ENCODE results near the gene ACAD8.

GRCh38 chr11:134264966-134265764, 11.8 kb downstream of the ACAD8 start:
- TF ChIP-seq CTCF (IDR thresholded peaks at IDR 0.05): no peak
- TF ChIP-seq FOXJ3 (CRISPR knock-in tag; IDR thresholded peaks at IDR 0.05): no peak
- TF ChIP-seq, protein P1, sequence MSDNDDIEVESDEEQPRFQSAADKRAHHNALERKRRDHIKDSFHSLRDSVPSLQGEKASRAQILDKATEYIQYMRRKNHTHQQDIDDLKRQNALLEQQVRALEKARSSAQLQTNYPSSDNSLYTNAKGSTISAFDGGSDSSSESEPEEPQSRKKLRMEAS (IDR thresholded peaks at IDR 0.05; ENCODE audit: low read depth): no peak
- TF ChIP-seq FOSL2 (IDR thresholded peaks at IDR 0.05; ENCODE audit: borderline replicate concordance, low read depth): no peak
- no peak for TF ChIP-seq RFX5 (IDR thresholded peaks at IDR 0.05; ENCODE audit: low read length)
- TF ChIP-seq POLR2AphosphoS5 (IDR thresholded peaks at IDR 0.05; ENCODE audit: low read depth, low read length): no peak
- TF ChIP-seq YY1 (IDR thresholded peaks at IDR 0.05; ENCODE audit: low read depth): no peak

All from SK-N-SH (cell line).